HEK293 (cell line): ENCODE data around the gene ATXN2.

Experiments
- CTCF ChIA-PET: fragments of 350-600 bp; formaldehyde crosslinking; extraction: SDS; loops from one replicate; lab custom pipeline; 2021; ENCODE audit warnings: antibody characterized with exemption; lab: Yijun Ruan, JAX
- POLR2A ChIA-PET: fragments of 300-600 bp; formaldehyde crosslinking; extraction: SDS; loops from one replicate; lab custom pipeline; 2020; ENCODE audit warnings: antibody characterized with exemption, inconsistent platforms; lab: Yijun Ruan, JAX
- H3K27ac ChIP-seq: fragments of 200-500 bp; sonication (Bioruptor generic); 2 replicates; pipeline ENCODE4 v1.5.1; 2014; ENCODE audit warnings: low read depth, low read length, control low read depth, inconsistent platforms; ENCODE audit errors: extremely low read depth
- H3K36me3 ChIP-seq, 2 experiments: fragments of 200-500 bp in 1 of 2; sonication (Bioruptor generic) in 1 of 2; 1 replicate in 1 of 2; 2 replicates in 1 of 2; pipeline ENCODE4 v1.5.1; 2014 to 2017; ENCODE audit warnings: inconsistent platforms in 2 of 2, low read length in 2 of 2; ENCODE audit not compliant: control insufficient read depth in 2 of 2, insufficient read depth in 1 of 2
- H3K4me1 ChIP-seq: fragments of 200-500 bp; sonication (Bioruptor generic); 2 replicates; pipeline ENCODE4 v1.5.1; 2014; ENCODE audit warnings: mild to moderate bottlenecking, low read length, inconsistent platforms; ENCODE audit not compliant: control insufficient read depth, insufficient read depth
- H3K4me3 ChIP-seq: 2 replicates; pipeline ENCODE4 v1.5.1; 2011; ENCODE audit warnings: low read depth, mild to moderate bottlenecking, control low read depth, low read length, moderate library complexity
- H3K9me3 ChIP-seq: fragments of 200-500 bp; sonication (Bioruptor generic); 2 replicates; pipeline ENCODE4 v1.5.1; 2014; ENCODE audit warnings: low read depth, low read length, inconsistent platforms; ENCODE audit not compliant: control insufficient read depth, insufficient read depth
- BCL11A ChIP-seq: fragments of 450-650 bp; formaldehyde crosslinking; IDR thresholded peaks from 2 replicates; pipeline ENCODE4 v1.5.1; 2016; ENCODE audit warnings: low read depth, missing biosample characterization, missing genetic modification characterization
- ELK4 ChIP-seq: IDR thresholded peaks from 2 replicates; pipeline ENCODE4 v1.6.1; 2011; ENCODE audit warnings: mild to moderate bottlenecking, low read depth, low read length, borderline replicate concordance
- GLI2 ChIP-seq: fragments of 450-650 bp; formaldehyde crosslinking; IDR thresholded peaks from 2 replicates; pipeline ENCODE4; 2017; ENCODE audit warnings: missing biosample characterization, missing genetic modification characterization, low read depth, borderline replicate concordance
- MZF1 ChIP-seq: fragments of 450-650 bp; formaldehyde crosslinking; IDR thresholded peaks from 2 replicates; pipeline ENCODE4 v1.5.1; 2017; ENCODE audit warnings: missing biosample characterization, missing genetic modification characterization, borderline replicate concordance
- RBAK ChIP-seq: fragments of 450-650 bp; formaldehyde crosslinking; IDR thresholded peaks from 2 replicates; pipeline ENCODE4 v1.5.1; 2016; ENCODE audit warnings: missing biosample characterization, missing genetic modification characterization
- SALL2 ChIP-seq: fragments of 450-650 bp; formaldehyde crosslinking; IDR thresholded peaks from 2 replicates; pipeline ENCODE4 v1.5.0; 2017; ENCODE audit warnings: missing biosample characterization, mild to moderate bottlenecking, missing genetic modification characterization, borderline replicate concordance
- ZBTB7A ChIP-seq: fragments of 450-650 bp; formaldehyde crosslinking; IDR thresholded peaks from 2 replicates; pipeline ENCODE4 v1.5.1; 2016; ENCODE audit warnings: low read depth, missing biosample characterization, missing genetic modification characterization
- ZFP69B ChIP-seq: fragments of 450-650 bp; formaldehyde crosslinking; IDR thresholded peaks from 2 replicates; pipeline ENCODE4 v1.5.1; 2016; ENCODE audit warnings: missing biosample characterization, missing genetic modification characterization
- ZNF16 ChIP-seq: fragments of 450-650 bp; formaldehyde crosslinking; IDR thresholded peaks from 2 replicates; pipeline ENCODE4 v1.5.1; 2016; ENCODE audit warnings: low read depth, missing biosample characterization, missing genetic modification characterization
- ZNF292 ChIP-seq: fragments of 450-650 bp; formaldehyde crosslinking; IDR thresholded peaks from 2 replicates; pipeline ENCODE4 v1.5.1; 2016; ENCODE audit warnings: low read depth, missing biosample characterization, missing genetic modification characterization, borderline replicate concordance
- ZNF350 ChIP-seq: fragments of 450-650 bp; formaldehyde crosslinking; IDR thresholded peaks from 2 replicates; pipeline ENCODE4 v1.5.0; 2017; ENCODE audit warnings: missing biosample characterization, mild to moderate bottlenecking, missing genetic modification characterization
- ZNF37A ChIP-seq: fragments of 450-650 bp; IDR thresholded peaks from 2 replicates; pipeline ENCODE4 v1.5.1; 2018; ENCODE audit warnings: missing biosample characterization, missing genetic modification characterization
- ZNF433 ChIP-seq: fragments of 450-650 bp; formaldehyde crosslinking; IDR thresholded peaks from 2 replicates; pipeline ENCODE4 v1.5.1; 2016; ENCODE audit warnings: missing biosample characterization, missing genetic modification characterization, low read depth
- ZNF48 ChIP-seq: fragments of 450-650 bp; formaldehyde crosslinking; IDR thresholded peaks from 2 replicates; pipeline ENCODE4 v1.5.1; 2016; ENCODE audit warnings: missing biosample characterization, missing genetic modification characterization
- ZNF548 ChIP-seq: fragments of 450-650 bp; formaldehyde crosslinking; IDR thresholded peaks from 2 replicates; pipeline ENCODE4 v1.5.1; 2016; ENCODE audit warnings: missing biosample characterization, missing genetic modification characterization
- ZNF596 ChIP-seq: fragments of 450-650 bp; IDR thresholded peaks from 2 replicates; pipeline ENCODE4 v1.5.0; 2018; ENCODE audit warnings: missing biosample characterization, mild to moderate bottlenecking, missing genetic modification characterization, moderate library complexity
- ZNF645 ChIP-seq: fragments of 450-650 bp; formaldehyde crosslinking; IDR thresholded peaks from 2 replicates; pipeline ENCODE4; 2016; ENCODE audit warnings: missing biosample characterization, missing genetic modification characterization
- ZNF654 ChIP-seq: fragments of 450-650 bp; formaldehyde crosslinking; IDR thresholded peaks from 2 replicates; pipeline ENCODE4 v1.5.1; 2016; ENCODE audit warnings: low read depth, missing biosample characterization, missing genetic modification characterization
- ZNF660 ChIP-seq: fragments of 450-650 bp; IDR thresholded peaks from 2 replicates; pipeline ENCODE4 v1.5.1; 2018; ENCODE audit warnings: missing biosample characterization, mild to moderate bottlenecking, missing genetic modification characterization
- ZNF701 ChIP-seq: fragments of 450-650 bp; formaldehyde crosslinking; IDR thresholded peaks from 2 replicates; pipeline ENCODE4 v1.5.1; 2016; ENCODE audit warnings: missing biosample characterization, missing genetic modification characterization
- ZNF792 ChIP-seq: fragments of 450-650 bp; formaldehyde crosslinking; IDR thresholded peaks from 2 replicates; pipeline ENCODE4 v1.5.1; 2016; ENCODE audit warnings: missing biosample characterization, missing genetic modification characterization
- ZSCAN30 ChIP-seq: fragments of 450-650 bp; IDR thresholded peaks from 2 replicates; pipeline ENCODE4 v1.5.1; 2018; ENCODE audit warnings: missing biosample characterization, mild to moderate bottlenecking, missing genetic modification characterization, moderate library complexity

ATXN2 gene

GRCh38 chr12:111451649-111452129, 147.4 kb downstream of the ATXN2 start (continued):
- TF ChIP-seq ZNF660 (tag by site-specific recombination) (peak; percentile 50; the same call in 1 of the 2 replicates), ELK4 (no peak), ZNF433 (no peak), ZNF48 (tag by site-specific recombination) (no peak)

GRCh38 chr12:111451232-111451631, 147.9 kb downstream of the ATXN2 start:
- TF ChIP-seq ZNF701 (tag by site-specific recombination): no peak
- TF ChIP-seq ZNF37A (tag by site-specific recombination): no peak
- TF ChIP-seq ZNF350 (tag by site-specific recombination): no peak
- no peak for TF ChIP-seq ZNF792 (tag by site-specific recombination)
- TF ChIP-seq ZBTB7A (tag by site-specific recombination): no peak
- TF ChIP-seq ZFP69B: no peak
- no peak for TF ChIP-seq BCL11A (tag by site-specific recombination)
- H3K9me3 ChIP-seq: no peaks in the 10 kb centered on the region
- H3K4me3 ChIP-seq: no peak overlapping the region
- CTCF ChIA-PET: interaction anchor here (0.6 to 10.1 kb wide), 28 partner anchors 8 to 362 kb away, joined by 3 to 217 read pairs (median 5); no protein-coding TSS in a partner anchor
- no peak overlapping the region for H3K27ac ChIP-seq
- peaks cover under 1% of the 10 kb centered on the region; the same call in 1 of the 2 replicates for H3K4me1 ChIP-seq
- POLR2A ChIA-PET: interaction anchor here (1.3 kb wide), 2 partner anchors 13 to 55 kb away, joined by 4 to 6 read pairs; no protein-coding TSS in a partner anchor
- H3K36me3 ChIP-seq: peaks cover 22 to 92% of the 10 kb centered on the region in 2 experiments; a peak in 2 of 3 replicates

- ChIA-PET POLR2A (no interaction called here), CTCF (interaction anchor here (0.8 to 10.1 kb wide), 14 partner anchors 7 to 193 kb away, joined by 3 to 217 read pairs (median 10); no protein-coding TSS in a partner anchor)
- H3K9me3 ChIP-seq: no peaks in the 10 kb centered on the region
- H3K27ac ChIP-seq: no peak overlapping the region
- no peak overlapping the region for H3K4me3 ChIP-seq
- H3K36me3 ChIP-seq: peaks cover 16 to 92% of the 10 kb centered on the region in 2 experiments; a peak in 2 of 3 replicates
- no peak for TF ChIP-seq MZF1 (tag by site-specific recombination)
- peaks cover 3% of the 10 kb centered on the region; the same call in 1 of the 2 replicates for H3K4me1 ChIP-seq
Measured at GRCh38 chr12:111450676-111451075, 148.4 kb downstream of the ATXN2 start.

- Histone ChIP-seq H3K9me3 (no peaks in the 10 kb centered on the region), H3K4me3 (no peak overlapping the region), H3K36me3 (peaks cover 12 to 92% of the 10 kb centered on the region in 2 experiments; a peak in 2 of 3 replicates), H3K4me1 (peaks cover 3% of the 10 kb centered on the region; the same call in 1 of the 2 replicates), H3K27ac (no peak overlapping the region)
- CTCF ChIA-PET: interaction anchor here (0.6 to 10.1 kb wide), 12 partner anchors 9 to 1766 kb away, joined by 3 to 217 read pairs (median 4); partner anchors contain the start of gene CUX2
- POLR2A ChIA-PET: no interaction called here
- TF ChIP-seq ZSCAN30 (tag by site-specific recombination) (no peak), GLI2 (tag by site-specific recombination) (no peak), ZNF596 (tag by site-specific recombination) (no peak), MZF1 (tag by site-specific recombination) (no peak), ZNF645 (tag by site-specific recombination) (no peak), SALL2 (no peak), ZNF292 (no peak), RBAK (no peak), ZNF16 (tag by site-specific recombination) (no peak), ZNF654 (tag by site-specific recombination) (no peak), ZNF548 (tag by site-specific recombination) (no peak)
- TF ChIP-seq, all 188 proteins: peak for 0
Measured at GRCh38 chr12:111448846-111449790, 150.0 kb downstream of the ATXN2 start.
